Keratinocyte (primary cell): ENCODE data around the gene F10. TPM values are rescaled to one million over a fixed set of nuclear protein-coding genes. Genes with fewer than 3 reads are reported as not detected.

ENCODE experiments used
- DNase-seq: peaks from one replicate; pipeline ENCODE4 v3.0.0-alpha.2; 2011; ENCODE audit warnings: low read depth, missing footprints, low spot score
- FAIRE-seq: peaks from 2 replicates; lab custom pipeline; 2011; peaks lifted over from hg19 to GRCh38; lab: Jason Lieb, UNC
- H2AFZ ChIP-seq: 2 replicates; pipeline ENCODE4 v1.6.0; 2012; ENCODE audit warnings: low read length, control low read depth, inconsistent platforms; ENCODE audit not compliant: control insufficient read depth
- H3K27ac ChIP-seq: 2 replicates; pipeline ENCODE4 v1.5.1; 2011; ENCODE audit warnings: low read length; ENCODE audit not compliant: control insufficient read depth, insufficient read depth
- H3K27me3 ChIP-seq: 3 replicates; pipeline ENCODE4 v1.6.0; 2011; ENCODE audit warnings: low read length; ENCODE audit not compliant: control insufficient read depth, insufficient read depth; ENCODE audit errors: extremely low read depth
- H3K36me3 ChIP-seq, 2 experiments: 2 replicates in 1 of 2; 3 replicates in 1 of 2; pipeline ENCODE4 v1.5.1; 2011; ENCODE audit warnings: low read length in 2 of 2, mild to moderate bottlenecking in 1 of 2; ENCODE audit not compliant: control insufficient read depth in 2 of 2, insufficient read depth in 2 of 2; ENCODE audit errors: extremely low read depth in 1 of 2
- H3K4me1 ChIP-seq: 3 replicates; pipeline ENCODE4 v1.5.1; 2011; ENCODE audit warnings: low read length; ENCODE audit not compliant: control insufficient read depth, insufficient read depth; ENCODE audit errors: extremely low read depth
- H3K4me2 ChIP-seq: 3 replicates; pipeline ENCODE4 v1.6.0; 2011; ENCODE audit warnings: low read depth, low read length; ENCODE audit not compliant: control insufficient read depth, insufficient read depth; ENCODE audit errors: extremely low read depth
- H3K4me3 ChIP-seq, 3 experiments: fragments of 200-600 bp in 1 of 3; sonication (generic) in 1 of 3; 2 replicates in 2 of 3; 3 replicates in 1 of 3; pipeline ENCODE4 v1.5.1; 2011 to 2016; ENCODE audit warnings: low read length in 3 of 3, mild to moderate bottlenecking in 3 of 3, control low read depth in 2 of 3, inconsistent platforms in 1 of 3, low read depth in 1 of 3, mixed read lengths in 1 of 3, mixed run types in 1 of 3, moderate library complexity in 1 of 3; ENCODE audit not compliant: control insufficient read depth in 2 of 3, insufficient read depth in 2 of 3; ENCODE audit errors: extremely low read depth in 1 of 3
- H3K79me2 ChIP-seq: 2 replicates; pipeline ENCODE4 v1.6.0; 2012; ENCODE audit warnings: low read length; ENCODE audit not compliant: control insufficient read depth, insufficient read depth
- H3K9ac ChIP-seq: 3 replicates; pipeline ENCODE4 v1.6.0; 2011; ENCODE audit warnings: low read length; ENCODE audit not compliant: control insufficient read depth, insufficient read depth; ENCODE audit errors: extremely low read depth
- H3K9me1 ChIP-seq: 3 replicates; pipeline ENCODE4 v1.6.0; 2011; ENCODE audit warnings: low read length; ENCODE audit not compliant: control insufficient read depth, insufficient read depth; ENCODE audit errors: extremely low read depth
- H3K9me3 ChIP-seq: 2 replicates; pipeline ENCODE4 v1.5.1; 2012; ENCODE audit warnings: low read depth, low read length; ENCODE audit not compliant: control insufficient read depth
- H4K20me1 ChIP-seq: 3 replicates; pipeline ENCODE4 v1.6.0; 2011; ENCODE audit warnings: low read length; ENCODE audit not compliant: control insufficient read depth, insufficient read depth; ENCODE audit errors: extremely low read depth
- CTCF ChIP-seq, 3 experiments: IDR thresholded peaks in 1 of 3; conservative IDR thresholded peaks in 1 of 3; optimal IDR thresholded peaks in 1 of 3; 2 replicates in 2 of 3; 3 replicates in 1 of 3; pipeline versions ENCODE3 to v1.5.1; 2011; ENCODE audit warnings: low read length in 3 of 3, mild to moderate bottlenecking in 3 of 3, moderate library complexity in 2 of 3, control low read depth in 1 of 3, inconsistent platforms in 1 of 3; ENCODE audit not compliant: insufficient read depth in 2 of 3; ENCODE audit errors: extremely low read depth in 1 of 3
- EZH2 ChIP-seq: IDR thresholded peaks from one replicate; pipeline ENCODE4 v1.6.1; 2012; ENCODE audit warnings: inconsistent platforms, mild to moderate bottlenecking, low read length, moderate library complexity
- dilution Hi-C: fragments of 300-500 bp; cut with MboI; formaldehyde crosslinking; loops from one replicate; pipeline ENCODE4 v1.7.0; 2020; ENCODE audit warnings: low sequenced_read_pairs; ENCODE audit not compliant: extremely low pct_ligation_motif_present
- polyA plus RNA-seq, 5 experiments: library from polyadenylated mRNA; depleted of rRNA in 3 of 5; stranded (reverse) in 3 of 5; stranded (forward) in 1 of 5; unstranded in 1 of 5; fragments of >200 nt; gene quantifications; 1 replicate in 1 of 5; 2 replicates in 3 of 5; 3 replicates in 1 of 5; pipeline versions ENCODE4 v1.2.1 to v1.2.3, GENCODE V29; 2011 to 2012; ENCODE audit warnings: missing spikeins in 2 of 5, low read depth in 1 of 5, low replicate concordance in 1 of 5

F10 gene
- polyA plus RNA-seq, 1 donor (not counting 4 experiments of a cell fraction or from before 2014, with no cell fraction given): not detected

DNA sequence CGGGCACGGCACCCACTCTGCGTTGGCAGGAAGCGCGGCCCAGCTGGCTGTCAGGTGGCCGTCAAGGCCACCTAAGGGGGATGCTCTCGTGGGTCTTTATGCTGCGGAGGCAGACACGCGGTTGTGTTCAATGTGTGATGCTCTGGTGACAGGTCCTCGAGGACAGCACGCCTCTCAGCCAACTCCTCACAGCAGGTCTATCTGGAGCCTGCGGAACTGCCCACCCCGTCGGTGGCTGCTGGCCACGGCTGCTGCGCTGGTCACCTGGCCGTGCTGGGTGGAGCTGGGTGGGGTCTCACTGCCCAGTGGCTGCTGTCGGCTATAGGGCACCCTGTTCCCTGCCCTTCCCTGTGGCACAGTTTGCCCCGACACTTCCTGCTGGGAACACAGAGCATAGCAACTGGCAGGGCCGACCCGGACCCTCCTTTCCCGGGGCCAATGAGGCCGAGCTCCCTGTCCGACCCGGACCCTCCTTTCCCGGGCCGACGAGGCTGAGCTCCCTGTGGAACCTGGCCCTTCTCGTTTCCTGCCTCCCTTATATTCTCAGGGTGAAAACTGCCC lies 31.3 kb upstream of the F10 start:
- no peaks in the 10 kb centered on the region for H3K79me2 ChIP-seq
- no peaks in the 10 kb centered on the region for H3K9me1 ChIP-seq
- no peaks in the 10 kb centered on the region for H3K36me3 ChIP-seq
- H4K20me1 ChIP-seq: no peaks in the 10 kb centered on the region
- H3K27me3 ChIP-seq: no peaks in the 10 kb centered on the region
- no peak for FAIRE-seq
- H3K4me1 ChIP-seq: no peaks in the 10 kb centered on the region
- H2AFZ ChIP-seq: no peak overlapping the region
- dilution Hi-C loops: no loop called here
- no peak overlapping the region for H3K27ac ChIP-seq
- no peak overlapping the region for H3K9ac ChIP-seq
- no peak for TF ChIP-seq EZH2
- TF ChIP-seq CTCF (optimal IDR thresholded peaks at IDR 0.05 in 1 of 3, IDR thresholded peaks at IDR 0.05 in 1 of 3, conservative IDR thresholded peaks at IDR 0.05 in 1 of 3; ENCODE audit: extremely low read depth in 1 of 3, insufficient read depth in 2 of 3, low read length in 3 of 3): no peak
- H3K4me2 ChIP-seq: no peak overlapping the region
- no peak for DNase-seq
- H3K4me3 ChIP-seq: no peak overlapping the region
- H3K9me3 ChIP-seq: no peaks in the 10 kb centered on the region

DNA sequence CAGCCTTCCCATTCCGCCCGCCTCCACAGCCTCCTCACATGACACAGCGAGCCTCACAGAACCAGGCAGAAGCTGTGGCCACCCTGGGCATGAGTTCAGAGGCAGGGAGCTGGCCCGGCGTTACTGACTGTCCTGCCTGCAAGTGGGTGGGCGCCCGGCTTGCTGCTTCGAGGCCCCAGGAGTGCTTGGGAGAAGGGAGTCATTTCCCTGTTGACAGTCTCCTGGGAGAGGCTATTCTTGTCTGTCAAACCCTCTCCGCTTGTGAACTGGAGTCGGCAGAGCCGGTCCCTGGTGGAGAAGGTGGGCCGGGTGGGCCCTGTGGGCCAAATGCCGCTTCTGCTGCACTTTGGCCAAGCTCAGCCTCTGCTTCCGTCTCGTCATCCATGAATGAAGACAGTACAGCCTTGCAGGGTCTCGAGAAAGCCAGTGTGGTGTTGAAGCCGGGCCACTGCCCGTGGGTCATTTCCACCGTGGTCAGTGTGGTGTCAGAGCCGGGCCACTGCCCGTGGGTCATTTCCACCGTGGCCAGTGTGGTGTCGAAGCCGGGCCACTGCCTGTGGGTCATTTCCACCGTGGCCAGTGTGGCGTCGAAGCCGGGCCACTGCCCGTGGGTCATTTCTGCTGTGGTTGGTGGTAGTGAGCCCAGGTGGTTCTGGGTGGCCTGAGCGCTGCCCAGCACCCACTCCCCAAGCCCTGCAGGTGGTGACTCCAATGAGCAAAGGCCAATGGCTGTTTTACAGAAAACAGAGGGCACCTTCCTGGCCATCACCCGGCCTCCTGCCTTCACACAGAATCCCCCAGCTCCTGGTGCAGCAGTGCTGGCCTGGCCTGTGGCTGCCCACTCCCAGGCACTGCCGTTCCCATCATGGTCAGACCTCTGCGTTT lies 30.5 kb upstream of the F10 start:
- dilution Hi-C loops: no loop called here
- Histone ChIP-seq H3K4me1 (no peaks in the 10 kb centered on the region), H3K27ac (no peak overlapping the region), H3K4me2 (no peak overlapping the region), H3K27me3 (no peaks in the 10 kb centered on the region), H3K9me1 (no peaks in the 10 kb centered on the region), H3K4me3 (no peak overlapping the region), H3K9ac (no peak overlapping the region), H3K9me3 (no peaks in the 10 kb centered on the region), H2AFZ (no peak overlapping the region), H3K79me2 (no peaks in the 10 kb centered on the region), H3K36me3 (no peaks in the 10 kb centered on the region), H4K20me1 (no peaks in the 10 kb centered on the region)
- no peak for FAIRE-seq
- TF ChIP-seq EZH2: no peak
- no peak for TF ChIP-seq CTCF (optimal IDR thresholded peaks at IDR 0.05 in 1 of 3, IDR thresholded peaks at IDR 0.05 in 1 of 3, conservative IDR thresholded peaks at IDR 0.05 in 1 of 3; ENCODE audit: extremely low read depth in 1 of 3, insufficient read depth in 2 of 3, low read length in 3 of 3)
- no peak for DNase-seq
